Heart right ventricle (tissue), 16 donors: ENCODE data around the gene AFP. TPM values are rescaled to one million over a fixed set of nuclear protein-coding genes. Genes with fewer than 3 reads are reported as not detected.

Experiments
- ATAC-seq, 8 donors: fragments of 200-7000 bp; cut with Tn5 transposase; one replicate each; pipeline ENCODE4 v1.9.1; 2020; ENCODE audit warnings: mild to moderate bottlenecking in 8 of 8, moderate library complexity in 8 of 8, moderate number of reproducible peaks in 1 of 8
- DNase-seq, 2 donors: peaks; one replicate each; pipeline ENCODE4 v3.0.0-alpha.2; 2020
- H3K27ac ChIP-seq, 10 donors: fragments of 200-600 bp; sonication (generic) in 2 of 10; one replicate each; pipeline versions ENCODE4 v1.5.0 to v1.8.0; 2020 to 2022; ENCODE audit warnings: mild to moderate bottlenecking in 3 of 10
- H3K27me3 ChIP-seq, 7 donors: fragments of 200-600 bp; one replicate each; pipeline ENCODE4 v1.8.0; 2021 to 2022; ENCODE audit warnings: mild to moderate bottlenecking in 2 of 7
- H3K36me3 ChIP-seq, 9 donors: fragments of 200-600 bp; sonication (generic) in 1 of 9; one replicate each; pipeline versions ENCODE4 v1.5.0 to v1.8.0; 2020 to 2022; ENCODE audit warnings: mild to moderate bottlenecking in 2 of 9
- H3K4me1 ChIP-seq, 9 donors: fragments of 200-600 bp; sonication (generic) in 1 of 9; one replicate each; pipeline versions ENCODE4 v1.5.0 to v1.8.0; 2020 to 2022; ENCODE audit warnings: mild to moderate bottlenecking in 4 of 9
- H3K4me3 ChIP-seq, 10 donors: fragments of 200-600 bp; sonication (generic) in 2 of 10; one replicate each; pipeline versions ENCODE4 v1.5.0 to v1.8.0; 2020 to 2022; ENCODE audit warnings: mild to moderate bottlenecking in 7 of 10, moderate library complexity in 2 of 10
- H3K9me3 ChIP-seq, 11 donors: fragments of 200-600 bp in 10 of 11; sonication (generic) in 2 of 11; one replicate each; pipeline versions ENCODE4 v1.5.0 to v1.8.0; 2013 to 2022; ENCODE audit warnings: mild to moderate bottlenecking in 2 of 11, control low read depth in 1 of 11, moderate library complexity in 1 of 11
- WGBS, 2 donors: extraction: QIAGEN DNeasy Blood & Tissue Kit; methylation state at CpG; one replicate each; pipeline ENCODE4 v1.1.7; 2013; ENCODE audit warnings: inconsistent platforms in 1 of 2; 5-methylcytosine and 5-hydroxymethylcytosine counted together
- intact Hi-C, 10 donors: fragments of 100-400 bp; cut with DNase I; formaldehyde crosslinking; loops; one replicate each; pipeline versions ENCODE4 v1.11.1 to v1.14.2; 2022
- polyA plus RNA-seq, 2 donors: library from polyadenylated mRNA; stranded (reverse); fragments of 200-250 nt; gene quantifications; one replicate each; pipeline ENCODE4 v1.2.3, GENCODE V29; 2013
- total RNA-seq, 10 donors: library from RNA; stranded (reverse); fragmentation: NEBNext Ultra II Directional in 3 of 10; extraction: Animal tissue kit (Norgen Biotek cat#: 25700) in 3 of 10; gene quantifications; one replicate each; pipeline versions ENCODE4 v1.2.1 to v1.2.4, GENCODE V29; 2021 to 2023
- TF ChIP-seq, protein P1 (sequence below), 9 donors: fragments of 200-600 bp; sonication (generic) in 2 of 9; IDR thresholded peaks; one replicate each; pipeline versions ENCODE4 v1.5.0 to v1.8.0; 2021 to 2022; ENCODE audit warnings: antibody characterized with exemption in 9 of 9, mild to moderate bottlenecking in 5 of 9, moderate library complexity in 1 of 9
- donor health status: Arrhythmogenic right ventricular cardiomyopathy.
- donor health status: ischemic (EF 13 %, LVEDD 7.1; RV severe dilation, severe dysfunction).
- donor health status: healthy with polysubstance abuse.
- donor health status: DM: no; HTN: yes; CAD: no.
- donor health status: DM: no; HTN: no; CAD: no.
- donor health status: ischemic (EF 25% LVEDD 6.9; RV normal size, moderate dysfunction).
- donor health status: ischemic (EF 25% LVEDD 5.7; RV mildly dilated, moderate dysfunction).
- donor health status: healthy.
- donor health status: DM: yes; HTN: yes; CAD: no.
- donor health status: Ischemic cardiomyopathy.
- donor health status: ischemic (EF 35%, LVEDD 5.7; RV mildly dilated, moderate dysfunction).
- donor health status: nonischemic (EF 11% LVEDD 7.7; RV severe dilation, severe dysfunction).
- donor health status: DM: yes; HTN: yes; CAD: no.
- donor health status: PGD.
- donor health status: ischemic (EF 29% LVEDD 5.4; RV normal size, mild dysfunction).
- donor health status: nonischemic (EF 23%, LVEDD 6.1; RV moderate dilation, normal function).

AFP gene
- total and polyA plus RNA-seq, 12 donors = not detected

DNA sequence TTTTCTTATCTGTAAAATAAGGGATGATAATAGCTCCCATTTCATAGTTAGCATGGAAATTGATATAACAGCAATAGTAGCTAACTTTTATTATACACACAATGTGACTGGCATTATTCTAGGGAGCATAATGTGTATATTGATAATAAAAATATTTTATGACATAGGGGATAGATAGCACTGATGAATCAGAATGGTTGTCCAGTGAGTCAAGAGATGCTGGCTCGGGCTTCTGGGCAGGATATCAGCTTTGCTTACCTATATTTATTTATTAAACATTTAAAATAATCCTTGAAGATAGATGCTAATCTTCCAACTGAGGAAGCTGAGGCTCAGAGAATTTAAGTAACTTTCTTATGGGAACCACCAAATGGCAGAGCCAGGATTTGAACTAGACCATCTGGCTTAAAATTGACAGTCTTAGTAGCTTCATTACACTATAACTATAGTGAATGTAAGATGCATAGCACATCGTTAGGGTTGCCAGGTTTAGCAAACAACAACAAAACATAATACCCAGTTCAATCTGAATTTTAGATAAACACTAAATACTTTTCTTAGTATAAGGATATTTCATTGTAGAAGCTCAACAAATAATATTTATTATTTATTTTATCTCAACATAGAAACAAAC is 2.7 kb downstream of the AFP start:
- Histone ChIP-seq H3K27me3 (peaks cover 0 to 16% (median 0%) of the 10 kb centered on the region in 7 donors), H3K36me3 (no peaks in the 10 kb centered on the region), H3K9me3 (no peaks in the 10 kb centered on the region), H3K27ac (no peak overlapping the region), H3K4me1 (no peaks in the 10 kb centered on the region), H3K4me3 (no peak overlapping the region)
- TF ChIP-seq, protein P1, sequence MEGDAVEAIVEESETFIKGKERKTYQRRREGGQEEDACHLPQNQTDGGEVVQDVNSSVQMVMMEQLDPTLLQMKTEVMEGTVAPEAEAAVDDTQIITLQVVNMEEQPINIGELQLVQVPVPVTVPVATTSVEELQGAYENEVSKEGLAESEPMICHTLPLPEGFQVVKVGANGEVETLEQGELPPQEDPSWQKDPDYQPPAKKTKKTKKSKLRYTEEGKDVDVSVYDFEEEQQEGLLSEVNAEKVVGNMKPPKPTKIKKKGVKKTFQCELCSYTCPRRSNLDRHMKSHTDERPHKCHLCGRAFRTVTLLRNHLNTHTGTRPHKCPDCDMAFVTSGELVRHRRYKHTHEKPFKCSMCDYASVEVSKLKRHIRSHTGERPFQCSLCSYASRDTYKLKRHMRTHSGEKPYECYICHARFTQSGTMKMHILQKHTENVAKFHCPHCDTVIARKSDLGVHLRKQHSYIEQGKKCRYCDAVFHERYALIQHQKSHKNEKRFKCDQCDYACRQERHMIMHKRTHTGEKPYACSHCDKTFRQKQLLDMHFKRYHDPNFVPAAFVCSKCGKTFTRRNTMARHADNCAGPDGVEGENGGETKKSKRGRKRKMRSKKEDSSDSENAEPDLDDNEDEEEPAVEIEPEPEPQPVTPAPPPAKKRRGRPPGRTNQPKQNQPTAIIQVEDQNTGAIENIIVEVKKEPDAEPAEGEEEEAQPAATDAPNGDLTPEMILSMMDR (IDR thresholded peaks at IDR 0.05) = no peak
- intact Hi-C loops = no loop called here
- DNase-seq = no peak
- 62 to 68% methylated on average over 2 of the region's 2 CpGs for WGBS, 2 donors
- ATAC-seq = no peak

DNA sequence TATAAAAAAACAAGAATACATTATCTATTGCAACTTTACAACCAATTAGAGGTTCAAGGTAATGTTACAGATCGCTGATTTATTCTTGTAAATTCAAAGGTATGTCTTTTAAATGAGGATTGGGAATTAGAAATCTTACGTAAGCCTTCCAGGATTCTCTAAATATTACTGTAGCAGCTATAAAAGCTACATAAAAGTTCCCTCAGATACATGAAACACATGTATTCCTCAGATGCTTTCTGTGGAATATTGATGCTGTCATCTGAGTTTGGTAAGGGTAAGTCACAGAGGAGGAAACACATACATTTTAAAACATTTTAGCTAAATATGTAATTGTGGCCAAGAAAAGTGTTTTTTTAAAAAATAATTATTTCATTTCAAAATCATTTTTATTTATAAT is 3.4 kb downstream of the AFP start:
- 82 to 83% methylated on average over 2 of the region's 2 CpGs for WGBS, 2 donors
- DNase-seq = no peak
- Histone ChIP-seq H3K27ac (no peak overlapping the region), H3K27me3 (peaks cover 0 to 16% (median 0%) of the 10 kb centered on the region in 7 donors), H3K4me3 (no peak overlapping the region), H3K36me3 (no peaks in the 10 kb centered on the region), H3K4me1 (no peaks in the 10 kb centered on the region), H3K9me3 (no peaks in the 10 kb centered on the region)
- intact Hi-C loops = no loop called here
- TF ChIP-seq, protein P1 (IDR thresholded peaks at IDR 0.05) = no peak
- ATAC-seq = no peak

DNA sequence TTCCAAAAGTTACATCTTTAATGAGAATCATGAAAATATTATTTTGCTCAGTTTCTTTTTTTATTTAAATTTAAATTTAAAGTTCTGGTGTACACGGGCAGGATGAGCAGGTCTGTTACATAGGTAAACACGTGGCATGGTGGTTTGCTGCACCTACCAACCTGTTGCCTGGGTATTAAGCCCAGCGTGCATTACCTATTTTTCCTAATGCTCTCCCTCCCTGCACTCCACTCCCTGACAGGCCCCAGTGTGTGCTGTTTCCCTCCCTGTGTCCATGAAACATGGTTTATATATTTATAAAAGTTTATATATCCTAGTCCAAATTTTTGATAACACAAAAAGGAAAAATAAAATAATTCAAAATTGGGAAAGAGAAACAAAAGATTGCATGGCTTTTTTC is 4.0 kb downstream of the AFP start:
- Histone ChIP-seq H3K4me1 (no peaks in the 10 kb centered on the region), H3K27ac (no peak overlapping the region), H3K9me3 (no peaks in the 10 kb centered on the region), H3K36me3 (no peaks in the 10 kb centered on the region), H3K27me3 (peaks cover 0 to 17% (median 0%) of the 10 kb centered on the region in 7 donors), H3K4me3 (no peak overlapping the region)
- no peak for DNase-seq
- ATAC-seq = no peak
- 76 to 79% methylated on average over 3 of the region's 3 CpGs for WGBS, 2 donors
- TF ChIP-seq, protein P1 (IDR thresholded peaks at IDR 0.05) = no peak
- intact Hi-C loops = no loop called here

DNA sequence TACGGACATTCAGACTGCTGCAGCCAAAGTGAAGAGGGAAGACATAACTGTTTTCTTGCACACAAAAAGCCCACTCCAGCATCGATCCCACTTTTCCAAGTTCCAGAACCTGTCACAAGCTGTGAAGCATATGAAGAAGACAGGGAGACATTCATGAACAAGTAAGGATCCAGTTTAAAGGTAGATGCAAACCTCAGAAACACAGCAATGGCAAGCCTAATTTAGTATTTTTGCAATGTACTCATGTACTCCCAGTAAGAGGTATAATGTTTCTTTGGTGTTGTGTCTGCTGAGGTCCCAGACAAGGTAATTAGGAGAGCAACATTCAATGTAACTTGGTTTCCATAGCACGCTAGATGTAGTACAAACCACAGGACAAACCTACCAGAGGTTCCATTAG is 4.6 kb downstream of the AFP start:
- WGBS, 2 donors = 88 to 93% methylated on average over 3 of the region's 3 CpGs
- Histone ChIP-seq H3K27me3 (peaks cover 0 to 23% (median 0%) of the 10 kb centered on the region in 7 donors), H3K4me3 (no peak overlapping the region), H3K36me3 (no peaks in the 10 kb centered on the region), H3K9me3 (no peaks in the 10 kb centered on the region), H3K27ac (no peak overlapping the region), H3K4me1 (no peaks in the 10 kb centered on the region)
- no peak for ATAC-seq
- DNase-seq = no peak
- TF ChIP-seq, protein P1 (IDR thresholded peaks at IDR 0.05) = no peak
- intact Hi-C loops = no loop called here
